Renal cortex interstitium (tissue), 11 donors: Measurements from ENCODE around the gene KLHL29. TPM values are rescaled to one million over a fixed set of nuclear protein-coding genes. Genes with fewer than 3 reads are reported as not detected.

Source experiments
- DNase-seq, 11 donors: peaks; one replicate each; pipeline ENCODE4 v3.0.0-alpha.2; 2013; ENCODE audit warnings: low read depth in 9 of 11, low spot score in 4 of 11; ENCODE audit errors: extremely low read depth in 1 of 11
- polyA plus RNA-seq, 3 donors: library from polyadenylated mRNA; unstranded; fragments of 120-200 nt; gene quantifications; one replicate each; pipeline ENCODE4 v1.2.1, GENCODE V29; 2013; ENCODE audit not compliant: insufficient read length in 3 of 3

Gene KLHL29
- polyA plus RNA-seq, 3 donors = 11.8 to 14.6 (median 12.2) TPM

DNA sequence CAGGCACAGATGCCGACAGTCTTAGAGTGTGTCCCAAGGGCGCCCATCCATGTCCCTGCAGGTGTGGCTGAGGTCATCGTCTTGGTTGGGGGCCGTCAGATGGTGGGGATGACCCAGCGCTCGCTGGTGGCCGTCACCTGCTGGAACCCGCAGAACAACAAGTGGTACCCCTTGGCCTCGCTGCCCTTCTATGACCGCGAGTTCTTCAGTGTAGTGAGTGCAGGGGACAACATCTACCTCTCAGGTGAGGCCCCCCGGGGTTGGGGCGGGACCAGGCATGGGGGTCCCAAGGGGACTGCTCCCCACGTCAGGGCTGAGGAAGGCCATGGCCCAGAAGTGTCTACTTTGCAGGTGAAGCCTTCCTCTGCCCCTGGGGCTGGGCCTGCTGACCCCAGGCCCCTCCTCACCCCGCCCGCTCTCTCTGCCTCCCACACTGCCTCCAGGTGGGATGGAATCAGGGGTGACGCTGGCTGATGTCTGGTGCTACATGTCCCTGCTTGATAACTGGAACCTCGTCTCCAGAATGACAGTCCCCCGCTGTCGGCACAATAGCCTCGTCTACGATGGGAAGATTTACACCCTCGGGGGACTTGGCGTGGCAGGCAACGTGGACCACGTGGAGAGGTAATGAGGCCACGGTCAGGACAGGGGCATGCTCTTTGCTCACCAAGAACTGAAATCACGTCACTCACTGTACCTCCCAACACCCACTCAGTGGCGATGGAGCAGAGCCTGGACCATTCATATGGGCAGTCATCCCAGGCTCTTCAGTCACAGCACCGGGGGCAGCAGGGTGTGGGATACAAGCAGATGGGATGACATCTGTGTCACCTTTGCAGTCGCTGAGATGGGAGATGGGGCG, 311.1 kb downstream of the KLHL29 start:
- no peak for DNase-seq

DNA sequence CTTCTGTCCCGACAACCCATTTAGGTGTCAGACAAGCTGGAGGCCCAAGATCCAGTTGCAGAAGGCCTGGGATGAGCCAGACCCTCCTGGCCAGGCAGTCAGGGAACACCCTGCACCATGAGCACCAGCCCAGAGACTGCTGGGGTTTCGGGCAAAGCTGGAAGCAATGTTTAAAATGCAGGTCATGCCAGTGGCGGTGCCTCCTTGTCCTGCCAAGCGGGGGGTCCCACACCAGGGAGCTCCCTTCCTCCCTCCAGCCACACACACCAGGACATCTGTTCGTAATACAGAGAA, 311.7 kb downstream of the KLHL29 start:
- DNase-seq = no peak

DNA sequence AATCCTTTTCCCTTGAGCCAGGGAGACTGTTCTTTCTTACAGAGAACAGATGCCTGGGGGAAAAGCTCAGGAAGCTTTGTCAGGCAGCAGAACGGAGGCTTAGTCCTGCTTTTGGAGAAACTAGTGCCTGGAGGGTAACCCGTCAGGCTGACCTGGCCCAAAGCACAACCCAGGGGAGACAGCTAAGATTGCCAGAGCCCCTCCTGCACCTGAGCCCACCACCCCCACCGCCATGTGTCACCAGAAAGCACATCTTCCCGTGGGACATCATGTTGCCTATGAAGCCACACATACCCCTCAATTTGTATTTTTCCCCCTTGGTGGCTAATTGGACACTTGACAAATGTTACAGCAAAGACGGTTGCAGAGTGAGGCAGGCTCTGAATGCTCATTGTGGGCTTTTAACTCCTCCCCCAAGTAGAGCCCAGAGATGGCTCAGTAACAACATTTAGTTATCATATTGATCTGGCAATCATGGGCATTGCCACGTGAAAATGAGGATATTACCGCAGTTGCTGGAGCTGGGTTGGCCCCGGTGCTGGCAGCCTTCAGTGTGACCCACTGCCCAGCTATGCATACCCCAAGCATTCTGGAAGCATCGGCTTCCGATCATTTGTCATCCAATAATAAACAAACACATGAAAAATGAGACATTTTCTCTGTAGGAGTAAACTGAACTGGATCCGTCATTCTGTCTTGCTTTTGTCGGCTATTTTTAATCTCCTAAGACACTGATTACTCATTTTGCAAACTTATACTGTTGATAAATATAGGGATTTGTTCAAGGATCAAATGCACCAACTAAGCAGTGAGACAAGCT, 312.5 kb downstream of the KLHL29 start:
- no peak for DNase-seq

DNA sequence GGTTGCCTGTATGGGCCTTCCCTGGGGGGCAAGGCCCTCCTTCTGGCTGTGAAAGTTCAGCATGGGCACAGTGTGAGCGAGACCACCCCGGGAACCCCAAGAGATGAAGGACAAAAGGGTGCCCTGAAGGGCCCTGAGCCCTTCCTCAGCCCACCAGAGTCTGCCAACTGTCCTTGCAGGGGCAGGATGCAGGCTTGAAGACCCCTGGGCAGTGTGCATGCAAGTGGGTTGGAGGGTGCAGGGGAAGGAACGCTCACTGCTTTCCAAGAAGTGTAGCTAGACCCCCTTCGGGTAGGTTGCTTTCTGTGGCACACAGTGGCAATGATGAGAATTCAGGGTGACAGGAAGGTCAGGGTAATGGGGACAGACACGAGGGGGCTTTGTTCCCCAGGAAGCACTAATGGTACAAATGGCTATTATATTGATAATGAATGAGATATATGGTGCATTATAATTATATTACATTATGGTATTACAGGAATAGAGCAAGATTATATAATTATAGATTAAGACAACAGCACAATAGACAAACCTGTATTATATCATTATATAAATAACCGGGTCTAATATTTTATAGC, 313.2 kb downstream of the KLHL29 start:
- no peak for DNase-seq

DNA sequence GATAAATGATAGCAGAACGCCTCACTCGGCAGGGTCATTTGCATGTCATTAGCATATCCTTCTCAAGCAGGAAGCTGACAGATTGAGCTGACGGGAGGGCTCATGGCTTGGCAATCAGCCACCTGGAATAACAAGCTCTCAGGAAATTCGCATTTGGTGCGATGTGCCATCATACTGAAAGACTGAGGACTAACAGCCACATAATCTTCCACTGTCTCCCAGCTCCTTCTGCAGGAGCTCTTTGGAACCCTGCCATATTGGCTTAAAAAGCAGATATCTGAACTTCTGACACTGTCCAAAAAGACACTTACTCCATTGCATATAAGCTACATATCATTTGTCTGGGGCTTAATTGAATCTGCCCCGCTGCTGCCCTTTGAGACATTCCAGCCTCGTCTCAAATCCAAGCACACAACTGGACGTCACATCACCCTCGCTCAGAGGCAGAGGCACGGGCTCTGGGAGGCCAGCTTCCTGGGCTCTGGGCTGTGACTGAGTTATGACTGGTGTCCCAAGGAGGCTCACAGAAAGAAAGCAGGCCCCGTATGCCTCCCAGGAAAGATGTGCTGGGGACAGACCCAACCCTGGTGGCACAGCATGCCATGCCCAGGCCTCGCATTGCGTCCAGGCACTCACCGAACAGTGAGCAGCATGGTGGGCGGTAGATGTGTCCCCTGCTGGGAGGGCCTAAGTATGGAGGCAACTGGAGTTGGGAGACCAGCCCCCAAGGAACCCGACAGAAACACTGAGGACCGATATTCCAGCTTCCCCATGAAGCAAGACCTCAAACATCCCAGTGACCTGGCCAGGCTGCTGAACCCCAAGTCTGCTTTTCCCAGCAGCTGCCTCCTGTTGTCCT, 314.0 kb downstream of the KLHL29 start:
- no peak for DNase-seq

DNA sequence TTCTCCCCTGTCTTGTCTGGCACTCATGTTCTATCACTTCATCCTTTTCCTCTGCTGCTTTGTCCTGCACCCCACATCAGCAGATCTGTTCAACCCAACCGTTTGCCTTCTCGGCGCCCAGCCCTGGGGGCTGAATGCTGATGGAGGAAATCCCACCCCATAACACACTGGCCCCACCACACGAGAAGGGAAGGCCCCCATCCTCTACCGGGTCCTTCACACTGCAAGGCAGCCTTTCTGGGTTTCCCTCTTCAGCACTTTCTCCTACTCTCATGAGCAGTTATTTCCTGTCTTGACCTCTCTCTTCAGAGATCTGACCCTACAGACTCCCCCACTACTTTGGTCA, 314.6 kb downstream of the KLHL29 start:
- no peak for DNase-seq

DNA sequence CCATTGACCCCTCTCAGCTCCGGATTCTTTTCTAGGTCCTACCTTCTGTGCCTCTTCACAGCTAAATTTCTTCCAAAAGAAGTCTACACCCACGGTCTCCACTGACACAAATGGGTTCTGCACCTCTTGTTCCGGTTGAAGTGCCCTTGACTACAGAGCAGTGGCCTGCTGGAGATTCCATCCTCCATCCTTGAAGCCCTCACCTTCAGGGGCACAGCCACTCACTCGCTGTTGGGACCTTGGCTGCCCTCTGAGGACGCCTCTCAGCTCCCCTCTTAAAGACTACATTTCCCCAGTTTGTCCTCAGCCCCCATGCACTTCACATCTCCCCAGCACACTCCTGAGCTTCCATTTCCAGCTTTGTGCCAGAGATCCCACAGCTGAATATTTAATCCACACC, 315.6 kb downstream of the KLHL29 start:
- DNase-seq = no peak

DNA sequence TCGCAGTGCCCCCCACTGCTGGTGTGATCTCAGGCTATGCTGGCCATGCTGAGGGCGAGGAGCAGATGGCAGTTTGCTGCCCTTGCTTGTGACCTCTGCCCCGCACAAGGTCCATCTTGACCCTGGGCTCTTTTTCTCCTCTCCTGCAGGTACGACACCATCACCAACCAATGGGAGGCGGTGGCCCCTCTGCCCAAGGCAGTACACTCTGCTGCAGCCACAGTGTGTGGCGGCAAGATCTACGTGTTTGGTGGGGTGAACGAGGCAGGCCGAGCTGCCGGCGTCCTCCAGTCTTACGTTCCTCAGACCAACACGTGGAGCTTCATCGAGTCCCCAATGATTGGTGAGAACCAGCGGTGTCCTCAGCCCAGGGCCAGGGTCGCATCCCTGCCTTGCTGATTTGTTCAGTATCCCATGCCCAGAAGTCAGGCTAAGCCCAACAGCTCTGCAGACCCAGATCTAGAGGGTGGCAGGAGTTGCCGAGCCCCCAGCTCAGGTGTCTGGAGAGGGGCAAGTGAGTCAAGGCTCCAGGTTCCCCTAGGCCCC, 318.1 kb downstream of the KLHL29 start:
- DNase-seq = no peak

DNA sequence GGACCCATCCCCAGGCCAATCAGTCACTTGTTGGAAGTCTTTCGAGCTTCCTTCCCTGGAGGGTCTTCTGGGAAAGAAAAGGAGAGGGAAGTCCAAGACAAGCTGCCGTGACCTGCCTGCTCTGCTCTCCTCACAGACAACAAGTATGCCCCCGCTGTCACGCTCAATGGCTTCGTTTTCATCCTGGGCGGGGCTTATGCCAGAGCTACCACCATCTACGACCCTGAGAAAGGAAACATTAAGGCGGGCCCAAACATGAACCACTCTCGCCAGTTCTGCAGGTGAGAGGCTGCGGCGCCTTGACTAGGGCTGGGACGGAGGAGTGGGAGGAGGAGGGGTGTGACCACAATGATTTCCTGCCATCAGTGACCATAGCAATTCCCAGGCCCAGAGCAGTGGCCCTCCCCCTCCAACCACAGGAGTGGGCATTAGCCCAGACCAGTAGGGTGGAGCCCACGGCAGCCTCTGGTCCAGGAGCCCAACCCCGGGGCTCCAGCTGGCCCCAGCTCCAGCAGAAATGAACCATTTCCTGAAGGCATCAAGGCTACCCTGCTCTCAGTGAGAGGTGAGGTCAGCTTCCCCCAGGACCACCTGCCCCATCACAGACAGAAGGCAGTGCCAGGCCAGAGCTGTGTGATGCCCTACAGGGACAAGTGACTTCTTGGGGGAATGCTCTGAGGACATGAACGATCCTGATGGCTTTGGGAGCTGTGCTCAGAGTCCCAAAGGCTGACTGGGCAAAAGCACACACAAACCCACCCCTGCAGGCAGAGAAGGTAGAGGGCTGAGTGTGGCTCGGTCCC, 318.8 kb downstream of the KLHL29 start:
- DNase-seq = no peak

DNA sequence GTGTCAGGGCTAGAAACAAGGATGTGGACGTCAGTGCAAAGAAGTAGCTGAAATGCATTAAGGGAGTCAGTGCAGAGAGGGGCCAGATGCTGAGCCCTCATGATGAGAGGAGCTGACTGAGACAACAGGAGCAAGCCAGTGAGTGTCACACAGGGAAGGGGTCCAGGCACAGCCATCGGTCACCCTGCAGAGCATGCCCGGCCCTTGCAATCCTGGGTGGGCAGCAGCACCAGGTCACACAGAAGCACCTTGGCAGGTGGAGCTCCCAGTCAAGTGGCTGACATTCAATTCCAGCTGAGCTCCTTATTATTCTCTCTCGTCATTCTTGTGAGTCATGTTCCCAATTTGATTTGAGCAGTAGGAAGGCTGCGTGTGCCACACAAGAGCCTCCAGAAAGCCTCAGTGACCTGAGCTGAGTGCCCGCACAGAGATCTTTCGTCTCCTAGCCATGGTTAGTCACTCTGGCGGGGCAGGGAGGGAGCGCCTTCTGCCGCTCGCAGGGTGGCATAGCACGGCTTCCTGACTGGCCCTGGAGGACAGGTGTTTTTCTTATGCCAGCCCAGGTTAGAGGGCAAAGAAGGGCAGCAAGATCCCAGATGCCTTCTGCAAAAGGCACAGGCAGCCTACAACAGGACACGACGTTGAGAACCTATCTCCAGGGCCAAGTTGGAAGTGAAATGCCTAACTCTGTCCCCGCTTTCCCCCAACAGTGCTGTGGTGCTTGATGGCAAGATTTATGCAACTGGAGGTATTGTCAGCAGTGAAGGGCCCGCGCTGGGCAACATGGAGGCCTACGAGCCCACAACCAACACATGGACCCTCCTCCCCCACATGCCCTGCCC, 321.0 kb downstream of the KLHL29 start:
- DNase-seq = no peak

DNA sequence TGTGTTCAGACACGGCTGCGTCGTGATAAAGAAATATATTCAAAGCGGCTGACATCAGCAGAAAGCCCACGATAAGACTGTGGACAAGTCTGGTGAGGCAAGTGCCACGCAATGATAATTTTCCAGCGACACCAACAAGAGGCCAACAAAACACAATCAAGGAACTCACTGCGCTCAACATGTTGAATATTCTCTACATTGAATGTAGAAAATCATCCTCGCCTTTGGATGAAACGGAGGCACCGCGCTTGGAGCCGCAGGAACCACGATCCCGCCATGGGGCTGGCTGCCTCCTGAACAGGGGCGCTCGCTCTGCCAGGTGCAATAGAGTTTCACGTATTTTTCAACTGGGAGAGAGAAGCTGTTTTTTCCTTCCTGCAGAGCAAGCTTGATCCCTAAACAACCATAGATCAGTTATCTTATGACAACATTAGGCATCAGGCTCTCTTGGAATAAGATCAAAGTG, 321.7 kb downstream of the KLHL29 start:
- no peak for DNase-seq

DNA sequence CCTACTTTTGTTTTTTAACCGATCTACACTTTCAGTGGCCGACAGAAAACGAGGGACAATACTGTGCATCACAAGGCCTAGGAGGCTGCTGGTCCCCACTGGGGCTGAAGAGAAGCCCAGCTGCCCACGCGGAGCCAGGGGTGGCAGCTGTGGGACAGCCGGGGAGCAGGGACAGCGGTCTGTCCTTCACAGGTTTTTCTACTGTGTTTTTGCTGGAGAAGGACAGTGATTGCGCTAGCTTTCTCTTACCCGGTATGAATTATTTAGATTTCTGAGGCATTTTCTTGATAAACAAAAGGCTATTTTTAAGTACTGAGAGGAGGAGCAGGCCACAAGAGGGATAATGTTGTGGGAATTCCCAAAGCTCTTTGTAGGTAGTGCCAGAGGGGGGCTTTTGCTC, 322.1 kb downstream of the KLHL29 start:
- no peak for DNase-seq

DNA sequence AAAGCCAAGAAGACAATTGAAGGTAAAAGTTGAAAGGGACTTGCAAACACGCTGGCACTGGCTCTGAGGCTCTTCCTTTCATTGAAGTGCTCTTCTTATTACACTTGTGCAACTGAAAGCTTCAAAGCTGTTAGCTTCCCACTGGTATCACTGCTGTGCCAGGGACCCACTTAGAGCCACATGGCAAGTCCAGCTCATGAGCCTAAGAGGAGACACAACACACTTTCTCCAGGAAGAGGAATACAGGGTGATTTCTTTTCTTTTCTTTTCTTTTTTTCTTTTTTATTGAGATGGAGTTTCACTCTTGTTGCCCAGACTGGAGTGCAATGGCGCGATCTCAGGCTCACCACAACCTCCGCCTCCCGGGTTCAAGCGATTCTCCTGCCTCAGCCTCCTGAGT, 323.8 kb downstream of the KLHL29 start:
- DNase-seq = no peak

DNA sequence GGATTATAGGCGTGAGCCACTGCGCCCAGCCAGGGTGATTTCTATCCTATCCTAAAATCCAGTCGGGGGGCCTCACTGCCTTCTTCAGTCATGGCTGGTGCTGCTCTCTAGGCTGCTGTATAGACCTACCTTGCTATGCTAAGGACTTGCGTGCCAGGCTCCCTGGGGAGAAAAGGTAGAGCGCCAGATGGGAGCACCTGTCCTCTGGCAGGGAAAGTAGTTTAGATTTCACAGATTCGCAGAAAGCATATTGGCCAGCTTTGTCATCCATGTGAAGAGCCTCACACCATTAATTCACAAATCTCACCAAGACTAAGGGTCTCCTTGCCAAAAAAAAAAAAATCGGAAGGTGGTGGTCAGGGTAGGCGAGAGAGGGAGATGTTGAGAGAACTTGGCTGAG, 324.3 kb downstream of the KLHL29 start:
- no peak for DNase-seq

DNA sequence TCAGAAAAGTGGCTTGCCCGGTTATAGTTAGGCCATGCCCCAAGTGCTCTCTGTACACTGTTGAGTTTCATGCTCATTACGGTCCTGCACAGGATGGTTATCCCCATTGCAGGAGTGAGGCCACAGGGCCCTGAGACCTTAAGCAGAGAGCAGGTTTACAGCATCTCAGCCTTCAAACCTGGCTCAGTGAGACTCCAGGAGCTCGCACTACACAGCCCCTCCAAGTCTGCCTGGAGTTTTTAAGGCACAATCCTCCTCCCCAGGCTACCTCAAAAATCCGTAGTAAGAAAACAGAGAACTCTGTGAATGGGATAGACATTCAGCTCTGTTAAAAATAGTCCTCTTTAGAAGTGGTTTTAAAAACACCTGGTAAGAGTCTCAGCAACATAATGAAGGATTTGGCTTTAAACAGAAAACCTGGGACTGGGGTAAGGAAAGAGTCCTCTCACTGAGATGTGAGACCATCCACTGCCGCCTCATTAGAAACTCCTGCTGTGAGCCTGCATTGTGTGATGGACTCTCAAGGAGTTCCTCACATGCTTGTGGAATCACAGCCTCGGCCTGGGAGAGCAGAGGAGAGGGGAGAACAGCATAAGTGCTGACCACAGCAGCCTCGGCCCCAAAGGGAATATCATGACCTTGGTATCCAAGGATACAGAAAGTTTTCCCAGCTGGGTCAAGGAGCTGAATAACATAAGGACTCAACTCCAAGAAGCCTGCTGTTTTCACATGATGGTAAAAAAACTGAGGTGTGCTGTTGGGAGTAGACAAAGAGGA, 327.2 kb downstream of the KLHL29 start:
- DNase-seq = peak in 1 of 11 donors; percentile 39

DNA sequence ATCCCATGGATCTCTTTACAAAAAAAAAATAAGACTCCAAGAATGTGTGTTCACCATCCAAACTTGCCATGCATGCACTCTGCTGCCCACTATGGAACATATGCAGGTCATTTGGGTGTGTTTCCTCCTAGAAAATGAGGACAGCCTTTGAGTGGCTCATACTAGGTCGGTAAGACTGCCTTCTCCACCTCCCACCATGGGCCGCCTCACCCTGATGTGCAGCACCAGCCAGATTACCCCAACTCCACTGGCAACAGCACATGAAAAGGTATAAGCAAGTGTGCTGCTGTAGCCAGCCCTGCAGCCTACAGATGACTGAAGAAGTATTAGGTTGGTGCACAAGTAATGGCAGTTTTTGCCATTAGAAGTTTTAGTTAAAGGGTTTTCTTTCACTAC, 327.8 kb downstream of the KLHL29 start:
- DNase-seq = no peak

DNA sequence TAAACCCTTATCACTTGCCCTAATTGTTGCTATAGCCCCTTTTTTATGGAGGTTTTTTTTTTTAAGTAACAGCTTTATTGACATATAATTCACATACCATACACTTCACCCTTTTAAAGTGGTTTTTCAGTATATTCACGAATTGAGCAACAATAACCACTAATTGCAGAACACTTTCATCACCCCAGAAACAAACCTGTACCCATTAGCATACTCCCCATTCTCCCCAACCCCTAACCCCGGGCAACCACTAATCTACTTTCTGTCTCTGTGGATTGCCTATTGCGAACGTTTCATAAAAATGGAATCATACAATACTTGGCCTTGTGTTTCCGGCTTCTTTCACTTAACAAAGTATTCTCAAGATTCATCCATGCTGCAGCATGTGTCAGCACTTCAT, 328.4 kb downstream of the KLHL29 start:
- no peak for DNase-seq
